Neural progenitor cell (in vitro differentiated cells): Measurements from ENCODE around the gene UBTD1. TPM values are rescaled to one million over a fixed set of nuclear protein-coding genes. Genes with fewer than 3 reads are reported as not detected.

Source experiments
- DNase-seq: peaks from one replicate; pipeline ENCODE4 v3.0.0-alpha.2; 2016; ENCODE audit warnings: low spot score
- H2AFZ ChIP-seq: fragments of 200-600 bp; sonication (generic); replicated peaks from 2 replicates; pipeline ENCODE4 v1.6.1; 2016; ENCODE audit warnings: antibody characterized with exemption
- H3F3A ChIP-seq: fragments of 200-600 bp; sonication (generic); 2 replicates; pipeline ENCODE4 v1.6.1; 2016; ENCODE audit warnings: antibody characterized with exemption, low read depth
- H3K27ac ChIP-seq: fragments of 200-600 bp; sonication (generic); 2 replicates; pipeline ENCODE4 v1.5.1; 2016; ENCODE audit warnings: mild to moderate bottlenecking
- H3K27me3 ChIP-seq: fragments of 200-600 bp; sonication (generic); 2 replicates; pipeline ENCODE4 v1.6.1; 2016; ENCODE audit warnings: mild to moderate bottlenecking, moderate library complexity
- H3K36me3 ChIP-seq: fragments of 200-600 bp; sonication (generic); 2 replicates; pipeline ENCODE4 v1.5.1; 2016
- H3K4me1 ChIP-seq: fragments of 200-600 bp; sonication (generic); 2 replicates; pipeline ENCODE4 v1.6.1; 2016; ENCODE audit warnings: mixed run types
- H3K4me2 ChIP-seq: fragments of 200-600 bp; sonication (generic); 2 replicates; pipeline ENCODE4 v1.6.1; 2016
- H3K4me3 ChIP-seq: fragments of 200-600 bp; sonication (generic); 2 replicates; pipeline ENCODE4 v1.5.1; 2016
- H3K79me2 ChIP-seq: fragments of 200-600 bp; sonication (generic); 2 replicates; pipeline ENCODE4 v1.6.1; 2016; ENCODE audit warnings: low read depth
- H3K9ac ChIP-seq: fragments of 200-600 bp; sonication (generic); 2 replicates; pipeline ENCODE4 v1.6.1; 2016
- H3K9me3 ChIP-seq: fragments of 200-600 bp; sonication (generic); 2 replicates; pipeline ENCODE4 v1.5.1; 2016; ENCODE audit warnings: low read depth
- H4K20me1 ChIP-seq: fragments of 200-600 bp; sonication (generic); 2 replicates; pipeline ENCODE4 v1.6.1; 2016; ENCODE audit warnings: low read depth
- H3K27ac Mint-ChIP-seq: 3 replicates; pipeline ENCODE4 v1.8.0; 2021; ENCODE audit warnings: mixed read lengths
- H3K27me3 Mint-ChIP-seq: 2 replicates; pipeline ENCODE4 v1.8.0; 2022; ENCODE audit warnings: low read depth, mild to moderate bottlenecking, inconsistent platforms, moderate library complexity, mixed read lengths; ENCODE audit not compliant: insufficient read depth
- H3K36me3 Mint-ChIP-seq: 3 replicates; pipeline ENCODE4 v1.8.0; 2021; ENCODE audit warnings: mixed read lengths
- H3K4me1 Mint-ChIP-seq: 3 replicates; pipeline ENCODE4 v1.8.0; 2021; ENCODE audit warnings: mixed read lengths
- H3K4me3 Mint-ChIP-seq: 3 replicates; pipeline ENCODE4 v1.8.0; 2021; ENCODE audit warnings: mild to moderate bottlenecking, moderate library complexity, mixed read lengths
- H3K9me3 Mint-ChIP-seq: 3 replicates; pipeline ENCODE4 v1.8.0; 2020; ENCODE audit warnings: mixed read lengths
- EZH2 ChIP-seq: fragments of 200-600 bp; sonication (generic); IDR thresholded peaks from 2 replicates; pipeline ENCODE4 v1.6.1; 2017; ENCODE audit warnings: antibody characterized with exemption, mild to moderate bottlenecking, moderate library complexity
- EZH2phosphoT487 ChIP-seq: fragments of 200-600 bp; sonication (generic); IDR thresholded peaks from 2 replicates; pipeline ENCODE4 v1.6.1; 2017; ENCODE audit warnings: antibody characterized with exemption
- total RNA-seq: library from RNA; depleted of rRNA; stranded (reverse); fragments of >200 nt; gene quantifications from 2 replicates; pipeline ENCODE4 v1.2.3, GENCODE V29; 2015; ENCODE audit warnings: low replicate concordance
- TF ChIP-seq, protein P1 (sequence below): fragments of 200-600 bp; sonication (generic); IDR thresholded peaks from 2 replicates; pipeline ENCODE4 v1.5.1; 2017; ENCODE audit warnings: antibody characterized with exemption, mild to moderate bottlenecking

UBTD1 gene
- total RNA-seq, 1 donor from 2014 or later, result 4.7 TPM

DNA sequence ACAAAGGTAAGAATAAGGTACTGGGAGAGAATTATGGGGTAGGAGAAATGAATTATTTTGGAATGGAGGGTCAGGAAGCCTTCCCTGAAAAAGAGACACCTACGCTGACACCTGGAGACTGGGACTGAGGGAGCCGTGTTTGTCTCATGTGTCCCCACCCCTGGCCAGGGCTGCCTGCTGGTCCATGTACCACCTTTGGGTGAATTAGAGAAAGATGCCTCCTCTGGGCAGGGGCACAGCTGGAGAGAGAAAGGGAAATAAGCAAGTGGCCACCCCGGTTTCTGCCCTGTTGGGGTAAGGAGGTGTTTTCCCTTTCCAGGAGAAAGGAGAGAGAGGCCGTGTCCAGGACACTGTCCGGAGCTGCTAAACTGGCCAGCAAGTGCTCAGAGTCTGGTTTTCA, 21.8 kb downstream of the UBTD1 start:
- Mint-ChIP-seq H3K36me3 (no peaks in the 10 kb centered on the region), H3K4me1 (peaks cover 15% of the 10 kb centered on the region), H3K27me3 (peaks cover 11% of the 10 kb centered on the region), H3K4me3 (no peak overlapping the region), H3K27ac (no peak overlapping the region), H3K9me3 (no peaks in the 10 kb centered on the region)
- peaks cover 5% of the 10 kb centered on the region for H3K79me2 ChIP-seq
- peaks cover 3% of the 10 kb centered on the region for H3F3A ChIP-seq
- H3K9me3 ChIP-seq, result no peaks in the 10 kb centered on the region
- H3K27ac ChIP-seq, result no peak overlapping the region
- peaks cover 6% of the 10 kb centered on the region for H4K20me1 ChIP-seq
- H2AFZ ChIP-seq, result no peak overlapping the region
- H3K9ac ChIP-seq, result no peak overlapping the region
- no peak for DNase-seq
- no peak overlapping the region for H3K4me2 ChIP-seq
- H3K4me3 ChIP-seq, result no peak overlapping the region
- no peak for TF ChIP-seq EZH2phosphoT487
- TF ChIP-seq, protein P1, sequence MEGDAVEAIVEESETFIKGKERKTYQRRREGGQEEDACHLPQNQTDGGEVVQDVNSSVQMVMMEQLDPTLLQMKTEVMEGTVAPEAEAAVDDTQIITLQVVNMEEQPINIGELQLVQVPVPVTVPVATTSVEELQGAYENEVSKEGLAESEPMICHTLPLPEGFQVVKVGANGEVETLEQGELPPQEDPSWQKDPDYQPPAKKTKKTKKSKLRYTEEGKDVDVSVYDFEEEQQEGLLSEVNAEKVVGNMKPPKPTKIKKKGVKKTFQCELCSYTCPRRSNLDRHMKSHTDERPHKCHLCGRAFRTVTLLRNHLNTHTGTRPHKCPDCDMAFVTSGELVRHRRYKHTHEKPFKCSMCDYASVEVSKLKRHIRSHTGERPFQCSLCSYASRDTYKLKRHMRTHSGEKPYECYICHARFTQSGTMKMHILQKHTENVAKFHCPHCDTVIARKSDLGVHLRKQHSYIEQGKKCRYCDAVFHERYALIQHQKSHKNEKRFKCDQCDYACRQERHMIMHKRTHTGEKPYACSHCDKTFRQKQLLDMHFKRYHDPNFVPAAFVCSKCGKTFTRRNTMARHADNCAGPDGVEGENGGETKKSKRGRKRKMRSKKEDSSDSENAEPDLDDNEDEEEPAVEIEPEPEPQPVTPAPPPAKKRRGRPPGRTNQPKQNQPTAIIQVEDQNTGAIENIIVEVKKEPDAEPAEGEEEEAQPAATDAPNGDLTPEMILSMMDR, result no peak
- no peak for TF ChIP-seq EZH2
- H3K4me1 ChIP-seq, result peaks cover 17% of the 10 kb centered on the region
- no peaks in the 10 kb centered on the region for H3K36me3 ChIP-seq
- H3K27me3 ChIP-seq, result no peaks in the 10 kb centered on the region

DNA sequence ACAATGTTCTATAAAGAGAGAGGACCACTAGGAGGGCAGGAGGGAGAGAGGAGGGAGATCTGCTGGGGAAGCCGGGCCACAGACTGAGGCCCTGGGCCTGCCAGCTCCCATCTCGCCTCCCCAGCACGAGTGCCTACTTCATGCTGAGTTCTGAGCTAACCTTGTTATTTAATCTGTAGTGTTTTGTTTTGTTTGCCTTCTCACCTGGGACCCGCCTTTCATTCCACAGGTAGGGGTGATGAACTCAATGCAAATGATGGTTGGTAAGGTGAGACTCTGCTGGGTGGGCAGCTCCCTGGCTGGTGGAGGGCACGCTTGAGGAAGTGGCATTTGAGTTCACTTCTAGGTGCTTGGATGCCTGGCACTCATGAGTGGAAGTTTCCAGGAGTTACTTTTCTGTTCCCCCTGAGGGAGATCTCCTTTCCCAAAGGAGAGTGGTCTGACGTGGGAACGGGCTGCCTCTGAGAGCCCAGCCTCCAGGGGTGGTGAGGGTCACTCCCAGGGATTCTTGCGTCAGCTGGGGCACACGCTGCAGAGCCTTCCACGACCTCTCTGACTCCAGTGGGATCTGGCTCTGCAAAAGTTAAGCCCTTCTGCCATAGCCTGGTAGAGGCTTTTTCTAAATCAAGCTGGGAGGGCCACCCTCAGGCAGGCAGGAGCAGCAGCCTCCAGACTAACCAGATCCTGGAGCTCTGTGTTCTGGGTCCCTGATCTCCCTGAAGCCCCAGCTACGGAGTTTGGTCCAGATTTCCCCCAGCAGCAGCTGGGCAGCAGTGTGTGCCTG, 22.4 kb downstream of the UBTD1 start:
- H3K27ac ChIP-seq, result no peak overlapping the region
- no peak for DNase-seq
- H3K79me2 ChIP-seq, result peaks cover 5% of the 10 kb centered on the region
- no peak overlapping the region for H3K4me2 ChIP-seq
- H3K4me1 Mint-ChIP-seq, result peaks cover 13% of the 10 kb centered on the region
- peaks cover 11% of the 10 kb centered on the region for H3K27me3 Mint-ChIP-seq
- H3K9me3 Mint-ChIP-seq, result no peaks in the 10 kb centered on the region
- H3K36me3 ChIP-seq, result no peaks in the 10 kb centered on the region
- TF ChIP-seq EZH2phosphoT487, result no peak
- H3K4me3 Mint-ChIP-seq, result no peak overlapping the region
- H3K36me3 Mint-ChIP-seq, result peaks cover 2% of the 10 kb centered on the region
- H3K4me3 ChIP-seq, result no peak overlapping the region
- no peaks in the 10 kb centered on the region for H3K9me3 ChIP-seq
- H3K9ac ChIP-seq, result no peak overlapping the region
- H4K20me1 ChIP-seq, result peaks cover 6% of the 10 kb centered on the region
- H3K4me1 ChIP-seq, result peaks cover 10% of the 10 kb centered on the region
- no peak overlapping the region for H2AFZ ChIP-seq
- H3F3A ChIP-seq, result no peaks in the 10 kb centered on the region
- H3K27me3 ChIP-seq, result no peaks in the 10 kb centered on the region
- H3K27ac Mint-ChIP-seq, result no peak overlapping the region

DNA sequence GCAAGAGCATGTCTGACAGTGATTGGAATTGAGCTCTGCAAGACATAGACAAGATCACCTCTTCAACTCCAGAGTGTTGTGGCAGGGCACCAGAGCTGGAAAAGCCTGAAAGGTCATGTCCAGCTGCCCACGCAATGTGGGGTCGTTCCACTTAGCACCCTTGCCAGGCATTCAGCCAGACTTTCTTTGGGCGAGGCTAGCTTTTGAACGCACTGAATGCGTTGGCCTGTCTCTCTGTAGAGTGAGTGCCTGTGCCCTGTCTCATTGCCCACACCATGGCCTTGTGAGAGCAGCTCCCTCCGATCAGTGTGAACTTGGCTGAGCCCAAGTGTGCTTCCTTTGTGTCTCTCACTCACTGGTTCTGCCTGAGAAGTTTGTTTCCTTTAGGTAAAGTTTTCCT, 23.3 kb downstream of the UBTD1 start:
- H3K9ac ChIP-seq, result no peak overlapping the region
- no peaks in the 10 kb centered on the region for H3K9me3 Mint-ChIP-seq
- no peak overlapping the region for H3K4me3 ChIP-seq
- no peak overlapping the region for H3K4me2 ChIP-seq
- H3K79me2 ChIP-seq, result peaks cover 5% of the 10 kb centered on the region
- peaks cover 13% of the 10 kb centered on the region for H3K4me1 Mint-ChIP-seq
- H3K36me3 ChIP-seq, result no peaks in the 10 kb centered on the region
- peaks cover 2% of the 10 kb centered on the region for H3K36me3 Mint-ChIP-seq
- H3K4me1 ChIP-seq, result peaks cover 9% of the 10 kb centered on the region
- TF ChIP-seq EZH2phosphoT487 (no peak), EZH2 (no peak)
- TF ChIP-seq, protein P1, result no peak
- no peaks in the 10 kb centered on the region for H3K27me3 ChIP-seq
- H4K20me1 ChIP-seq, result peaks cover 6% of the 10 kb centered on the region
- DNase-seq, result no peak
- H3F3A ChIP-seq, result no peaks in the 10 kb centered on the region
- H2AFZ ChIP-seq, result no peak overlapping the region
- no peaks in the 10 kb centered on the region for H3K9me3 ChIP-seq
- H3K27me3 Mint-ChIP-seq, result peaks cover 7% of the 10 kb centered on the region
- H3K4me3 Mint-ChIP-seq, result no peak overlapping the region
- no peak overlapping the region for H3K27ac ChIP-seq
- peak overlapping the region; percentile 1 for H3K27ac Mint-ChIP-seq

DNA sequence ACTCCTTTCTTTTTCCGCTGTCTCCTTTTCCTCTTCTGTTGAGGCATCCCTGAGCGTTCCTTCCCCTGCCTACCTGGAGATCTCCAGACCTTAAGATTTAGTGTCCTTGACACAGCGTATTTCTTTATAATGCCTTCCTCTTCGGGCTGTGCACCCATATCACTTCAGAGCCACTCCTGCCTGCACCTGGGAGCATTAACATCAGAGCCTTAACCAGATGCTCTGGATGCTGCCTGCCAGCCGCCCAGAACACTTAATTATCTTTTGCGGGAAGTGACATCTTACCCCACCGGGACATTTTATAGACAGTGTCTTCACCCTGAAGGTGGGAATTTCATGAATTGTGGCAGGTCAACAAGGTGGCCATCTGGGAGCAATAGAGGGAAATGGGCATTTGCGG, 24.2 kb downstream of the UBTD1 start:
- TF ChIP-seq, protein P1, result no peak
- TF ChIP-seq EZH2 (no peak), EZH2phosphoT487 (no peak)
- peaks cover 5% of the 10 kb centered on the region for H3K27me3 Mint-ChIP-seq
- no peak overlapping the region for H3K4me3 Mint-ChIP-seq

More for the DNA sequence above, 24.2 kb downstream of the UBTD1 start:
- Histone ChIP-seq H4K20me1 (peaks cover 6% of the 10 kb centered on the region), H3K27ac (no peak overlapping the region), H3F3A (no peaks in the 10 kb centered on the region), H3K4me3 (no peak overlapping the region), H3K36me3 (no peaks in the 10 kb centered on the region), H3K4me1 (peaks cover 9% of the 10 kb centered on the region), H3K9ac (no peak overlapping the region), H3K4me2 (no peak overlapping the region), H3K9me3 (no peaks in the 10 kb centered on the region), H3K79me2 (peaks cover 5% of the 10 kb centered on the region), H2AFZ (no peak overlapping the region), H3K27me3 (no peaks in the 10 kb centered on the region)
- DNase-seq, result no peak
- Mint-ChIP-seq H3K4me1 (peaks cover 13% of the 10 kb centered on the region), H3K27ac (peak overlapping the region; percentile 18), H3K36me3 (peaks cover 2% of the 10 kb centered on the region), H3K9me3 (peaks cover 2% of the 10 kb centered on the region)
